Left colon (tissue), 2 donors: ENCODE measurements around the gene COBLL1. TPM values are rescaled to one million over a fixed set of nuclear protein-coding genes. Genes with fewer than 3 reads are reported as not detected.
"Not testable (repeated sequence)": the region's sequence is repeated elsewhere in the genome, so short reads cannot be mapped to it uniquely, and the experiment has no call there.

Experiments
- ATAC-seq: fragments of 200-7000 bp; cut with Tn5 transposase; one replicate; pipeline ENCODE4 v1.9.1; 2020; ENCODE audit warnings: mild to moderate bottlenecking, moderate library complexity
- DNase-seq, 2 donors: peaks; one replicate each; pipeline ENCODE4 v3.0.0-alpha.2; 2020
- intact Hi-C, 2 donors: fragments of 100-400 bp; cut with DNase I in 1 of 2; cut with micrococcal nuclease in 1 of 2; formaldehyde crosslinking; loops; one replicate each; pipeline versions ENCODE4 v1.11.2 to v1.14.0; 2022; cut with DNase I, micrococcal nuclease
- long read RNA-seq: library from polyadenylated mRNA; unstranded; transcript quantifications from one replicate; pipeline ENCODE4 v2.0.0, GENCODE V29; 2021
- total RNA-seq, 2 donors: library from RNA; stranded (reverse); fragmentation: NEBNext Ultra II Directional; extraction: Animal tissue kit (Norgen Biotek cat#: 25700); gene quantifications; one replicate each; pipeline ENCODE4 v1.2.1, GENCODE V29; 2021
- donor health status: DM: no; HTN: no; CAD: no.
- donor health status: DM: yes; HTN: yes; CAD: no.

COBLL1 gene
- 10 to 100 TPM; 25.5 to 33.3 TPM for total RNA-seq
- long read RNA-seq, full-length matches to known transcripts: 10 of 16 reads
- long read RNA-seq, partial matches to known transcripts: 3 of 16 reads
- long read RNA-seq, other reads (novel, unspliced or antisense): 3 of 16 reads

DNA sequence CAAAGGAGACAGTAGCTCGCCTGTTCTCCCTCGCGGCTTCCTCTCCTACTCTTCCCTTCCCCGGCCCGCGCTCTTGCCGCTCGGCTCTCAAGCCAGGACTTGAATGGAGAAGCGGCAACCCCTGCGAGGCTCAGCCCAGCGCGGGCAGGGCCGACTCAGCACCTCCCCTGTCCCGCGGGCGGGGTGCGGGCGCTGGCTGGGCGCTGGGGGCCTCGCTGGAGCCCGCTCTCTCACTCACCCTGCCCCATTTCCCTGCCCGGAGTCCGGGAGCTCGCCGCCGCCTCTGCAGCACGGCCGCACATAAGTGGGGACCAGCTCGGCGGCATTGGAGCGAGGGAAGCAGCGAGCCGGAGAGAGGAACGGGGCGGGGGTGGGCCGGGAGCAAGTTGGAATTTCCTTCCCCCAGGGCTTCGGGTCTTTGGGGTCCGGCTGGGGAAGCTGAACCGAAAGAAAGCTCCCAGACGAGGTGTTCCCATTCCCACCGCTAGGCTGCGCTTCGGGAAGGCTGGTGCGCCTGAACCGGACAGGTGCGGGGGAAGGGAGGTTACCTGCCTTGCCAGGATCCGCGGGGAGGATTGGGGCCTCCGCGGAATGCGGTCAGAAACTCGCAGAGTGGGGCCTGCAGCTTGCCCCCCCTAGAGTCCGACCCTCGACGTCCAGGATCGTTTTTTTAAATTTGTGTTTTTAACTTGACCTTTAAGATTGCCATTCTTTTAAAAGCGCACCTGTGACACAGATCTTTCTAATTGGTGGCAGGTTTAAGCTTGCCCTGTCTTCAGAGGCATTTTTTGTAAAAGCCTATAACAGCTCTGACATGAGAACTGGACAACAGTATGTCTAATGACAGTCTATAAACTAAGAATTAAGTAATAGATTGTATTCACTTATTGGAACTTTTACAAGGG, at the start of gene COBLL1:
Gene COBLL1, minus strand, starts transcription at position 105 of the 905 bp plus-strand sequence. CDS start 627 bp downstream, outside the sequence.
- ATAC-seq: peak; percentile 78
- intact Hi-C loops: loop anchor here in 1 of 2 donors (10.0 kb wide), 1 partner anchor 97 kb away; no protein-coding TSS in a partner anchor
- DNase-seq: peak; percentile 83 to 89

DNA sequence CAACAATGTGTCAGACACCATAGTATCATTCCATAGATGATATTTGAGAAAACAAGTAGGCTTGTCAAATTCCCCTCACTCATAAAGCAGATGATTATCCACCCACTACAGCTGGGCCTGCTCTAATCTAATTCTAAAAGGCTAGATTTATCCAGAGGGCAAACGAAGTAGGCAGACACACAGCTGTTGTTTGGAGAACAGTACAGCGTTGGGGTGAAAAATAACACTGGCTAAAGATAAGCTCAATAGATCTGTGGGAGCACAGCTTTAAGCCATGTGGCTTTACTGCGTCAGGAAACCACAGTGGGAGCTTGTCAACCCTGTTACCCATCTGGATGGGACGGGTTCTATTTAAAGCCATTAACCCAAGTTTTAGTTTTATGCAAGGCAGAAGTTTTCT, 48.9 kb upstream of the COBLL1 start:
- no peak for DNase-seq
- intact Hi-C loops: no loop called here
- ATAC-seq: no peak

DNA sequence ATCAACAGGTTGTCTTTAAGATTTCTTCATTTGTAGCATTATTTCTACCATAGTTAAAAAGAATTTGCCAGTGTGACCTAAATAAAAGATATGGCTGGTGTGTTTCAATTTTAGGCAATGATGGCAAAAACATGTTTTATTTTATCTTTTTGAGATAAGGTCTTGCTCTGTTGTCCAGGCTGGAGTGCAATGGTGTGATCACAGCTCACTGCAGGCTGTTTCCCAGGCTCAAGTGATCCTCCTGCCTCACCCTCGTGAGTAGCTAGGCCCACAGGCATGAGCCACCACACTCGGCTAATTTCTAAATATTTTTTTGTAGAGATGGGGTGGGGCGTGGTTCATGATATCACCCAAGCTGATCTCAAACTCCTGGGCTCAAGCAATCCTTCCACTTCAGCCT, 47.0 kb upstream of the COBLL1 start:
- intact Hi-C loops: no loop called here
- ATAC-seq: no peak
- DNase-seq: no peak

- DNase-seq: no peak
- intact Hi-C loops: no loop called here
- peak; percentile 74 for ATAC-seq
These were observed 46.0 kb upstream of the COBLL1 start for GRCh38 chr2:164887434-164888144.

DNA sequence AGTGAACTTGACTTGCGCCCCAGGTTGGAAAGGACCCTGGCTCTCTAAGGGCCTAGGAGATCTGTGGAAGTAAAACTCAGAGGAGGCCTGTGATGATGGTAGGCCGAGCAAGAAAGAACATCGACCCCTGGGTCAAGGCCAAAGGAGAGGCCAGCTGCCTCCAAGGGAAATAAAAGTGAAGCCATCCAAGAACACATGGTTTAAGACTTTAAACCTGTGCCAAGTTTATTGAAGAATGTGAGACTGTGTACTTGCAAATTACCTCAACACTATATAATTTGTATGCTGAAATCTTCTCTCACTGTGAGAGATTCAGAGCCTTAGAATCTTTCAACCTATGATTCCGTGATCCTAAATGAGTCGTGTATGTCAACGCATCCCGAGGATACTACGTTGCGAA, 40.7 kb upstream of the COBLL1 start:
- intact Hi-C loops: no loop called here
- DNase-seq (no peak), ATAC-seq (peak; percentile 50)

DNA sequence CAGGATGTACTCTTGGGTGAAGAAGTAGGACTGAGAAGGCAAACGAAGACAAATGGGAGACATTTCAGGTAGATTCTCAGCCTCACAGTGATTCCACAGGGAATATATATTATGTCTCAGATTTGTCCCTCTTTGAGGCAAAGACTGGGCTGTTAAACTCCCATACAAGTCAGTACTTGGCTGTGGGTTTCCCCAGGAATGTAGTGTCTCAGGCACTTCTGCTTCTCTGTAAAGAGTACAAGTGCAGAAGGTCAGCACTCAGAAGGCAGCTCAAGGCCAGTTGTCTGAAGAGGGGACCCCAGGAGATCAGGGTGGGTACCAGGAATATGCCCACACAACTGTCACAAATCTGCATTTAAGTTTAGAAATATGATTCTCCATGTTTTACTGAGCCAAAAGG, 39.9 kb upstream of the COBLL1 start:
- ATAC-seq: no peak
- no peak for DNase-seq
- intact Hi-C loops: no loop called here

DNA sequence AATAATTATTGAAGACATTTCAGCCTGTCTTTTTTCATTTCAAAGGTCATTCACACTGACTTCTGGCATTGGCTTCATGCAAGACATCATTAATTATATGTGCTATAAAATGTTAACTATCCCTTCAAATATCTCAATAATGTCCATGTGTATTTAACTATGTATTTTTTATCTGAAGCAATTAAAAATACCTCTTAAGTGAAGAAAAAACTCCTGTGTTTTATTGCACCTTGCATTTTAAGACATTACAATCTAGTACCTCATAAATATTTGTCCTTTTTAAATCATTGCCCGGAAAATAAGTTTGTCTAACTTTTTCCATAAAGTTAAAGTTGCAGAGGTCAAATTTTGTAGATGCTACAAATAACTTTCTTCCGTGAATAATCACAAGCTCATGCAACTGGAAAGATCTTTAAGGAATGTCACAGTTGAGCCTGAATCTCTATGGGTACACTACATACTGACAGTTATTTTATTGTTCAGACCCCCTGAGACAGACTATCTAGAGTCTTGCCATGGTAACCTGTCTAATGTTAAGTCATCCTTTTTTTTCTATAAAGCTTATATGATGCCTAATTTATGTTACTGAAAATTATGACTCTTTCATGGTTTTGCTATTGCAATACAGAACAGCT, 38.4 kb upstream of the COBLL1 start:
- intact Hi-C loops: no loop called here
- no peak for ATAC-seq

DNA sequence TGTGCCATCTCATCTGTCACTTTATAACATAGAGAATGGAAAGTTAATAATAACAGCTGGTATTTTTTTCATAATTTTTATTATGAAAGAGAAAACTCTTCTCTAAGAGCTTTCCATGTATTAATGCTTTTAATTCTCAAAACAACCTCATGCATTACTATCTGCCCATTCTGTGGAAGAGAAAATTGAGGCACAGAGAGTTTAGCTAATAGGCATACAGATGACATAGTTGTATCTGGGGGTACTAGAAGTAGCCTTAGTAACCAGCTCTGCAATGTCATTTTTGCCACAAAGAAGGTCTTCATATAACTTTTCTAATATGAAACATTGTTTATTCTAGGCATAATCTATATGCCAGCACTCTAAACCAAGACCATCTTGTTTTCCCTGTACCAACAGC, 36.3 kb upstream of the COBLL1 start:
- ATAC-seq (no peak), DNase-seq (no peak)
- intact Hi-C loops: no loop called here

More for the DNA sequence above, 38.4 kb upstream of the COBLL1 start:
- DNase-seq: no peak

- intact Hi-C loops: no loop called here
- no peak for ATAC-seq
These were observed 35.5 kb upstream of the COBLL1 start for GRCh38 chr2:164877169-164877568.

DNA sequence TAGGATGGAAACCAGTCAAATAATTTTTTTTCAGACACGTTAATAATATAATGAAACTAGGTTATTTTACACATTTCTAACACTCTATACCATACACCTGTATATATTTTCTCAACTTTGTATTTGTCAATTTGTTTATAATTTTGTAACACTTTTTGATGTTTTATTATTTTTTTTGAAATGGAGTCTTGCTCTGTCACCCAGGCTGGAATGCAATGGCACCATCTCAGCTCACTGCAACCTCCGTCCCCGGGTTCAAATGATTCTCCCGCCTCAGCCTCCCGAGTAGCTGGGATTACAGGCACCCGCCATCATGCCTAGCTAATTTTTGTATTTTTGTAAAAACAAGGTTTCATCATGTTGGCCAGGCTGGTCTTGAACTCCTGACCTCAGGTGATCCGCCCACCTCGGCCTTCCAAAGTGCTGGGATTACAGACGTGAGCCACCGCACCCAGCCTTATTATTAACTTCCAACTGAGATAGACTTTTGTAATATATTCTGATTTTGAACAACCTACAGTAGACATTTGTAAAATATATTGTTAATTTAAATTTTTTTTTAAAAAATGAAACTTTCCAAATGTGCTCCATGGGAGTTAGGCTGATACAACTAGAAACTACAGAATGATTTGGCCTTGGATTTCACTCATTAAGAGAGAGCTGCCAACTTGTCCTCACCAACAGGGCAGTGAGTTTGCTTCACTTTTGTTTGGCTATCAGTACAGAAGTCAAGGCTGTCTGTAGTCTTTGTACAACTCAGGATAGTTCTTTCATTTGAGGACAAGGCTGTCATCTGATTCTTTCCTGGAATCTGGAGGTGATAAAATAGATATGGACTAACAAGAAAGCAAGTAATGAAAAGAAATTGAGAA, 33.9 kb upstream of the COBLL1 start:
- DNase-seq (no peak), ATAC-seq (no peak)
- intact Hi-C loops: no loop called here

More at GRCh38 chr2:164877169-164877568, 35.5 kb upstream of the COBLL1 start:
- DNase-seq: no peak

GRCh38 chr2:164873210-164873908, 31.7 kb upstream of the COBLL1 start:
- ATAC-seq (no peak), DNase-seq (no peak)
- intact Hi-C loops: no loop called here

GRCh38 chr2:164871404-164871803, 29.8 kb upstream of the COBLL1 start:
- DNase-seq (no peak), ATAC-seq (no peak)
- intact Hi-C loops: no loop called here

- intact Hi-C loops: no loop called here
- no peak for ATAC-seq
- DNase-seq: no peak
These were observed 27.8 kb upstream of the COBLL1 start for GRCh38 chr2:164869420-164869772.

GRCh38 chr2:164868563-164869419, 27.2 kb upstream of the COBLL1 start:
- ATAC-seq (no peak), DNase-seq (no peak)
- intact Hi-C loops: no loop called here

- intact Hi-C loops: no loop called here
- no peak for ATAC-seq
- DNase-seq: no peak
These were observed 26.3 kb upstream of the COBLL1 start for GRCh38 chr2:164867779-164868397.

- DNase-seq, intact Hi-C loops, ATAC-seq: not testable (repeated sequence)
These were observed 24.8 kb upstream of the COBLL1 start for GRCh38 chr2:164866381-164866780.

DNA sequence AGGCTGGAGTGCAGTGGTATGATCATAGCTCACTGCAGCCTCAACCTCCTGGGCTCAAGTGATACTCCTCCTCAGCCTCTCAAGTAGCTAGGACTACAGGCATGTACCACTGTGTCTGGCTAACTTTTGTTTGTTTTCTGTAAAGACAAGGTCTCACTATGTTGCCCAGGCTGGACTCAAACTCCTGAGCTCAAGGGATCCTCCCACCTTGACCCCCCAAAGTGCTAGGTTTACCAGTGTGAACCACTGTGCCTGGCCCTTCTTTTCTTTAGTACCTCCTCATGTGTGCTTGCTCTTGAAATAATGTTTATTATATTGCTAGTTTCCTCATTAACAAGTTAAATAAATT, 19.0 kb upstream of the COBLL1 start:
- intact Hi-C loops: no loop called here

More for the DNA sequence above, 19.0 kb upstream of the COBLL1 start:
- no peak for ATAC-seq
- no peak for DNase-seq
